Endothelial cell of umbilical vein (primary cell): ENCODE measurements around the gene SDCBP2.

Experiments used
- CTCF ChIP-seq, 2 donors: IDR thresholded peaks; 1 replicate in 1 of 2; 2 replicates in 1 of 2; pipeline ENCODE4 v1.5.1; 2011; ENCODE audit warnings: low read length in 2 of 2, mild to moderate bottlenecking in 2 of 2, moderate library complexity in 2 of 2, control low read depth in 1 of 2, inconsistent platforms in 1 of 2, low read depth in 1 of 2; ENCODE audit not compliant: insufficient read depth in 1 of 2; ENCODE audit errors: extremely low read depth in 1 of 2
- EZH2 ChIP-seq: IDR thresholded peaks from 2 replicates; pipeline ENCODE4 v1.6.1; 2012; ENCODE audit warnings: borderline replicate concordance, low read depth, mild to moderate bottlenecking, moderate library complexity, low read length, inconsistent platforms; ENCODE audit not compliant: severe bottlenecking
- FOS ChIP-seq: IDR thresholded peaks from 2 replicates; pipeline ENCODE4 v1.6.1; 2011; ENCODE audit warnings: mild to moderate bottlenecking, low read length, moderate library complexity, borderline replicate concordance; ENCODE audit not compliant: insufficient read depth
- JUN ChIP-seq: IDR thresholded peaks from 2 replicates; pipeline ENCODE4 v1.6.1; 2011; ENCODE audit warnings: borderline replicate concordance, low read depth; ENCODE audit not compliant: insufficient read length, insufficient read depth
- POLR2A ChIP-seq: IDR thresholded peaks from 2 replicates; pipeline ENCODE4 v1.6.1; 2012; ENCODE audit warnings: low read depth, mild to moderate bottlenecking, control low read depth, low read length

GRCh38 chr20:1305712-1306111 lies 23.2 kb downstream of the SDCBP2 start:
- TF ChIP-seq FOS: no peak
- TF ChIP-seq JUN: no peak
- no peak for TF ChIP-seq CTCF (IDR thresholded peaks at IDR 0.05; ENCODE audit: extremely low read depth in 1 of 2, insufficient read depth in 1 of 2, low read depth in 1 of 2, low read length in 2 of 2)
- no peak for TF ChIP-seq POLR2A
- TF ChIP-seq EZH2: no peak
